Liver (tissue), 10 donors: ENCODE data around the gene ZNF365. TPM values are rescaled to one million over a fixed set of nuclear protein-coding genes. Genes with fewer than 3 reads are reported as not detected.

Experiments used
- DNase-seq: peaks from one replicate; pipeline ENCODE4 v3.0.0-alpha.2; 2017; ENCODE audit warnings: low spot score
- H3K27ac ChIP-seq, 2 donors: one replicate each; pipeline ENCODE4 v1.7.0; 2013; ENCODE audit warnings: inconsistent platforms in 2 of 2, low read length in 2 of 2, control low read depth in 1 of 2, low read depth in 1 of 2, mild to moderate bottlenecking in 1 of 2
- H3K27me3 ChIP-seq, 4 donors: one replicate each; pipeline versions ENCODE4 v1.6.1 to v1.7.0; 2013; ENCODE audit warnings: low read length in 3 of 4, inconsistent platforms in 1 of 4, mild to moderate bottlenecking in 1 of 4, moderate library complexity in 1 of 4; ENCODE audit not compliant: control insufficient read depth in 4 of 4, insufficient read depth in 4 of 4
- H3K36me3 ChIP-seq, 4 donors: one replicate each; pipeline versions ENCODE4 v1.6.1 to v1.7.0; 2013; ENCODE audit warnings: low read length in 3 of 4, mild to moderate bottlenecking in 3 of 4, low read depth in 1 of 4, moderate library complexity in 1 of 4; ENCODE audit not compliant: control insufficient read depth in 4 of 4, insufficient read depth in 3 of 4
- H3K4me1 ChIP-seq, 4 donors: one replicate each; pipeline versions ENCODE4 v1.6.1 to v1.7.0; 2013; ENCODE audit warnings: low read length in 3 of 4, mild to moderate bottlenecking in 3 of 4, moderate library complexity in 1 of 4; ENCODE audit not compliant: control insufficient read depth in 4 of 4, insufficient read depth in 4 of 4
- H3K4me3 ChIP-seq, 3 donors: one replicate each; pipeline versions ENCODE4 v1.6.1 to v1.7.0; 2013; ENCODE audit warnings: low read length in 3 of 3, control low read depth in 1 of 3, low read depth in 1 of 3, mild to moderate bottlenecking in 1 of 3
- H3K9ac ChIP-seq, 2 donors: one replicate each; pipeline ENCODE4 v1.7.0; 2013; ENCODE audit warnings: low read length in 2 of 2, mild to moderate bottlenecking in 2 of 2, moderate library complexity in 2 of 2, control low read depth in 1 of 2, low read depth in 1 of 2
- H3K9me3 ChIP-seq, 4 donors: one replicate each; pipeline versions ENCODE4 v1.6.1 to v1.7.0; 2013; ENCODE audit warnings: low read length in 3 of 4; ENCODE audit not compliant: control insufficient read depth in 4 of 4
- HNF4A ChIP-seq, 2 donors: conservative IDR thresholded peaks; 2 replicates each; pipeline ENCODE4 v1.6.1; 2016; ENCODE audit warnings: antibody characterized with exemption in 2 of 2, mild to moderate bottlenecking in 2 of 2
- JUND ChIP-seq, 2 donors: IDR thresholded peaks; 2 replicates each; pipeline ENCODE4 v1.6.1; 2016; ENCODE audit warnings: antibody characterized with exemption in 2 of 2
- RAD21 ChIP-seq, 2 donors: IDR thresholded peaks; 2 replicates each; pipeline ENCODE4 v1.6.1; 2016; ENCODE audit warnings: antibody characterized with exemption in 2 of 2, mild to moderate bottlenecking in 2 of 2
- TAF1 ChIP-seq: conservative IDR thresholded peaks from 2 replicates; pipeline ENCODE4 v1.6.1; 2016; ENCODE audit warnings: antibody characterized with exemption, mild to moderate bottlenecking
- YY1 ChIP-seq: IDR thresholded peaks from 2 replicates; pipeline ENCODE4 v1.6.1; 2016; ENCODE audit warnings: antibody characterized with exemption, mild to moderate bottlenecking
- WGBS: extraction: QIAGEN DNeasy Blood & Tissue Kit; methylation state at CpG from one replicate; pipeline ENCODE4 v1.1.7; 2013; 5-methylcytosine and 5-hydroxymethylcytosine counted together
- polyA plus RNA-seq, 2 donors: library from polyadenylated mRNA; stranded (reverse) in 1 of 2; unstranded in 1 of 2; fragments of 200-250 nt in 1 of 2; fragments of >200 nt in 1 of 2; fragmentation: Nextera tagmentation in 1 of 2; extraction: Ambion mirVana in 1 of 2; gene quantifications; one replicate each; pipeline versions ENCODE4 v1.2.1 to v1.2.3, GENCODE V29; 2013 to 2015
- small RNA-seq: library from RNA; depleted of rRNA; stranded (forward); fragments of <200 nt; gene quantifications from one replicate; pipeline ENCODE3, GENCODE V24; 2014
- total RNA-seq, 2 donors: library from RNA; depleted of rRNA; stranded (reverse); fragments of >200 nt; gene quantifications; one replicate each; pipeline ENCODE4 v1.2.3, GENCODE V29; 2014
- TF ChIP-seq, protein P1 (sequence below): IDR thresholded peaks from 2 replicates; pipeline ENCODE4 v1.6.1; 2016; ENCODE audit warnings: antibody characterized with exemption
- TF ChIP-seq, protein P2 (sequence below): IDR thresholded peaks from 2 replicates; pipeline ENCODE4 v1.6.1; 2016; ENCODE audit warnings: antibody characterized with exemption
- TF ChIP-seq, protein P3 (sequence below): fragments of 150-350 bp; IDR thresholded peaks from 2 replicates; pipeline ENCODE4 v1.5.1; 2017; ENCODE audit warnings: improper control_type of control experiment, low read depth, low read length; ENCODE audit not compliant: missing input control
- donor health status: healthy.
- donor health status: healthy.
- donor health status: healthy.
- donor health status: healthy.
- donor health status: healthy.

The ZNF365 gene
- total and polyA plus RNA-seq, 4 donors = under 0.01 TPM; not detected in 3

DNA sequence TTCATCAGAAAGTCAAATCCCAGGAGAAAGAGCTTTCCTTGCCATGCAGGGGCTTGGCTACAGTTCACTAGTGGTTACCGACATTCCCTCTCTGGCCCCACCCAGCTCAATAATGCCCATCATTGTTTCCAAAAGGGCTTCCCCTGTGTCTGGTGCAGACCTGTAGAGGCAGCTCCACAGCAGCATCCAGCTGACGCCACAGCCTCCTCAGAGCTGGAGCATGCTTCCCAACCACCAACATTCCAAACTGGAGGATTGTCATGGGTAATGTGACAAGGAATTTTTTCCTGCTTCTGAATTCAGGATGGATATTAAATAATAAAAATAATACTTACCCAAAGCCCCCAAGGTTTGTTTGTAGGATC, 77.4 kb downstream of the ZNF365 start:
- peaks cover 0 to 4% (median 4%) of the 10 kb centered on the region in 4 donors for H3K4me1 ChIP-seq
- H3K27me3 ChIP-seq = no peaks in the 10 kb centered on the region
- 94% methylated on average over 2 of the region's 2 CpGs for WGBS
- H3K4me3 ChIP-seq = no peak overlapping the region
- no peak overlapping the region for H3K27ac ChIP-seq
- no peaks in the 10 kb centered on the region for H3K9me3 ChIP-seq
- no peaks in the 10 kb centered on the region for H3K36me3 ChIP-seq
- no peak for DNase-seq
- TF ChIP-seq, protein P1, sequence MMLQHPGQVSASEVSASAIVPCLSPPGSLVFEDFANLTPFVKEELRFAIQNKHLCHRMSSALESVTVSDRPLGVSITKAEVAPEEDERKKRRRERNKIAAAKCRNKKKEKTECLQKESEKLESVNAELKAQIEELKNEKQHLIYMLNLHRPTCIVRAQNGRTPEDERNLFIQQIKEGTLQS = no peak
- TF ChIP-seq HNF4A (conservative IDR thresholded peaks at IDR 0.05) = no peak
- TF ChIP-seq RAD21 (IDR thresholded peaks at IDR 0.05) = no peak
- TF ChIP-seq JUND (IDR thresholded peaks at IDR 0.05) = no peak
- TF ChIP-seq, protein P2, sequence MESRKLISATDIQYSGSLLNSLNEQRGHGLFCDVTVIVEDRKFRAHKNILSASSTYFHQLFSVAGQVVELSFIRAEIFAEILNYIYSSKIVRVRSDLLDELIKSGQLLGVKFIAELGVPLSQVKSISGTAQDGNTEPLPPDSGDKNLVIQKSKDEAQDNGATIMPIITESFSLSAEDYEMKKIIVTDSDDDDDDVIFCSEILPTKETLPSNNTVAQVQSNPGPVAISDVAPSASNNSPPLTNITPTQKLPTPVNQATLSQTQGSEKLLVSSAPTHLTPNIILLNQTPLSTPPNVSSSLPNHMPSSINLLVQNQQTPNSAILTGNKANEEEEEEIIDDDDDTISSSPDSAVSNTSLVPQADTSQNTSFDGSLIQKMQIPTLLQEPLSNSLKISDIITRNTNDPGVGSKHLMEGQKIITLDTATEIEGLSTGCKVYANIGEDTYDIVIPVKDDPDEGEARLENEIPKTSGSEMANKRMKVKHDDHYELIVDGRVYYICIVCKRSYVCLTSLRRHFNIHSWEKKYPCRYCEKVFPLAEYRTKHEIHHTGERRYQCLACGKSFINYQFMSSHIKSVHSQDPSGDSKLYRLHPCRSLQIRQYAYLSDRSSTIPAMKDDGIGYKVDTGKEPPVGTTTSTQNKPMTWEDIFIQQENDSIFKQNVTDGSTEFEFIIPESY = no peak
- TF ChIP-seq, protein P3, sequence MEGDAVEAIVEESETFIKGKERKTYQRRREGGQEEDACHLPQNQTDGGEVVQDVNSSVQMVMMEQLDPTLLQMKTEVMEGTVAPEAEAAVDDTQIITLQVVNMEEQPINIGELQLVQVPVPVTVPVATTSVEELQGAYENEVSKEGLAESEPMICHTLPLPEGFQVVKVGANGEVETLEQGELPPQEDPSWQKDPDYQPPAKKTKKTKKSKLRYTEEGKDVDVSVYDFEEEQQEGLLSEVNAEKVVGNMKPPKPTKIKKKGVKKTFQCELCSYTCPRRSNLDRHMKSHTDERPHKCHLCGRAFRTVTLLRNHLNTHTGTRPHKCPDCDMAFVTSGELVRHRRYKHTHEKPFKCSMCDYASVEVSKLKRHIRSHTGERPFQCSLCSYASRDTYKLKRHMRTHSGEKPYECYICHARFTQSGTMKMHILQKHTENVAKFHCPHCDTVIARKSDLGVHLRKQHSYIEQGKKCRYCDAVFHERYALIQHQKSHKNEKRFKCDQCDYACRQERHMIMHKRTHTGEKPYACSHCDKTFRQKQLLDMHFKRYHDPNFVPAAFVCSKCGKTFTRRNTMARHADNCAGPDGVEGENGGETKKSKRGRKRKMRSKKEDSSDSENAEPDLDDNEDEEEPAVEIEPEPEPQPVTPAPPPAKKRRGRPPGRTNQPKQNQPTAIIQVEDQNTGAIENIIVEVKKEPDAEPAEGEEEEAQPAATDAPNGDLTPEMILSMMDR = no peak
- TF ChIP-seq TAF1 = no peak
- TF ChIP-seq YY1 = no peak
- no peak overlapping the region for H3K9ac ChIP-seq

Small RNA genes lying within 50 kb of the gene (small RNA-seq; reads per million reads assigned to genes)
- gene RN7SL591P = not detected

Other genes starting within 250 kb of the ZNF365 start
- gene RTKN2, start 105.5 kb upstream of the ZNF365 start, total RNA-seq = under 1 TPM; 0.17 to 0.93 TPM
- gene RTKN2, start 105.5 kb upstream of the ZNF365 start, polyA plus RNA-seq = under 1 TPM in 1 of 2 donors, not detected in 1; 0.05 TPM